ENCODE results near the gene DMD.

The DMD gene

GRCh38 chrX:31130457-31131220 is 2080.7 kb downstream of the DMD start:
- no peak for DNase-seq (ENCODE audit: low read depth)
- no peak overlapping the region for H3K4me3 ChIP-seq (ENCODE audit: low read length)
- TF ChIP-seq CTCF (IDR thresholded peaks at IDR 0.05; ENCODE audit: insufficient read depth, low read depth, low read length, missing control alignments): no peak

GRCh38 chrX:31128855-31129254 is 2082.5 kb downstream of the DMD start:
- no peak overlapping the region for H3K4me3 ChIP-seq (ENCODE audit: low read length)
- TF ChIP-seq CTCF (IDR thresholded peaks at IDR 0.05; ENCODE audit: insufficient read depth, low read depth, low read length, missing control alignments): no peak
- DNase-seq (ENCODE audit: low read depth): no peak

DNA sequence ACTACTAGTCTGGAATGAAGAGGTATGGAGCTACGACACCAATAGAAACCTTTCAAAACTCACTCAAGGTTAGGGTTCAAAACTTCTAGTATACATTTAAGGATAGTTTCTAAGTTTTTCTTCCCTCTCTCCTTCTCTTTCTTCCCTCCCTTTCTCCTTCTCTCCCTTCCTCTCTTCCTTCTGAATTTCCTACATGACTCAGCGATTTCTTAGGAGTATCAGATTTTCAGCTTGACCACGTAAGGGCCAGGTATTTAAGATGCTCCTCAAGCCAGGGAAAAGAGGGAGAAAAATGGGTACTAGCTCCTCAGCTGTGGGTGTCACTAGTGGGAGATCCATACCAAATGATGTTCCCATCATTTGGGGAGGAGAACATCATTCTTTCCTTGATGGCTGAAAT is 2083.6 kb downstream of the DMD start:
- no peak overlapping the region for H3K4me3 ChIP-seq (ENCODE audit: low read length)
- no peak for DNase-seq (ENCODE audit: low read depth)
- no peak for TF ChIP-seq CTCF (IDR thresholded peaks at IDR 0.05; ENCODE audit: insufficient read depth, low read depth, low read length, missing control alignments)

- DNase-seq (ENCODE audit: low read depth): no peak
- no peak for TF ChIP-seq CTCF (IDR thresholded peaks at IDR 0.05; ENCODE audit: insufficient read depth, low read depth, low read length, missing control alignments)
- H3K4me3 ChIP-seq (ENCODE audit: low read length): no peak overlapping the region
These were observed 2085.1 kb downstream of the DMD start for GRCh38 chrX:31126205-31126604.

DNA sequence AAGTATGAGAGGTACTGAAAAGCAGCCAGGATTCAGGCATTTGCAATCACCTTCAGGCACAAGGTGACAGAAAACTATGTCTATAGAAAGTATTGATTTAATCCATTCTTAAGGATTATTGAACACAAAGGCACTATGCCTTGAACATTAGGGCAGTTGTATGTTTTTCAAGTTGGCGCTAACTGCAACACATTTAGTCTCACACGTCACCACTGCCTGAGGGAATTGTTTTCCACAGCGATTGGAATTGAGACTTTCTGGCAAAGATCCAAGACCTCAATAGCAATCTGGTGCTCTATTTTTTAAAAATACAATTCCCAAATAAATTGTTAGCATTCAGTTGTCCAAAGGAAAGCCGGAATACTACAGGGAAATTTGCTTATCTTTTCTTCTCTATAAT is 2086.8 kb downstream of the DMD start:
- no peak overlapping the region for H3K4me3 ChIP-seq (ENCODE audit: low read length)
- no peak for DNase-seq (ENCODE audit: low read depth)
- TF ChIP-seq CTCF (IDR thresholded peaks at IDR 0.05; ENCODE audit: insufficient read depth, low read depth, low read length, missing control alignments): no peak

GRCh38 chrX:31123335-31123734 is 2088.0 kb downstream of the DMD start:
- DNase-seq (ENCODE audit: low read depth): no peak
- TF ChIP-seq CTCF (IDR thresholded peaks at IDR 0.05; ENCODE audit: insufficient read depth, low read depth, low read length, missing control alignments): no peak

DNA sequence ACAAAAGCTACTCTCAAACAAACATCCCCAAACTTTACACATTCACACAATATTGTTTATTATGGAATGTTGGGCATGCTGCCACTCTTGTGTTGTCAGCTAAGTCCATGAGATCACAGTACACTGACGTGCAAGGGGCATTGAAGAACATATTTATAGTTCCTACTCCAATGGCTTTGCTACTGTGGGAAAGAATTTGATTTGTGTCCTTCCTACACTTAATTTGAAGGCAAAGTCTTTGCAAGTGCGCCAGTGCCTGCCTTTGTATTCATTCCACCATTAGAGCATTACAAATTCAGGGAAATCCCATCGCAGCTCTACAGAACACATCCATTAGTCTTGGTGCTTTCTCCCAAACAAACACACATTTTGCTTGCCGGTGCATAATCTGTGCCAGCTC is 2094.1 kb downstream of the DMD start:
- no peak for DNase-seq (ENCODE audit: low read depth)
- no peak for TF ChIP-seq CTCF (IDR thresholded peaks at IDR 0.05; ENCODE audit: insufficient read depth, low read depth, low read length, missing control alignments)
- no peak overlapping the region for H3K4me3 ChIP-seq (ENCODE audit: low read length)

More at GRCh38 chrX:31123335-31123734, 2088.0 kb downstream of the DMD start:
- H3K4me3 ChIP-seq (ENCODE audit: low read length): no peak overlapping the region
